ENCODE measurements around the gene PLCZ1.

- TF ChIP-seq, protein P1, sequence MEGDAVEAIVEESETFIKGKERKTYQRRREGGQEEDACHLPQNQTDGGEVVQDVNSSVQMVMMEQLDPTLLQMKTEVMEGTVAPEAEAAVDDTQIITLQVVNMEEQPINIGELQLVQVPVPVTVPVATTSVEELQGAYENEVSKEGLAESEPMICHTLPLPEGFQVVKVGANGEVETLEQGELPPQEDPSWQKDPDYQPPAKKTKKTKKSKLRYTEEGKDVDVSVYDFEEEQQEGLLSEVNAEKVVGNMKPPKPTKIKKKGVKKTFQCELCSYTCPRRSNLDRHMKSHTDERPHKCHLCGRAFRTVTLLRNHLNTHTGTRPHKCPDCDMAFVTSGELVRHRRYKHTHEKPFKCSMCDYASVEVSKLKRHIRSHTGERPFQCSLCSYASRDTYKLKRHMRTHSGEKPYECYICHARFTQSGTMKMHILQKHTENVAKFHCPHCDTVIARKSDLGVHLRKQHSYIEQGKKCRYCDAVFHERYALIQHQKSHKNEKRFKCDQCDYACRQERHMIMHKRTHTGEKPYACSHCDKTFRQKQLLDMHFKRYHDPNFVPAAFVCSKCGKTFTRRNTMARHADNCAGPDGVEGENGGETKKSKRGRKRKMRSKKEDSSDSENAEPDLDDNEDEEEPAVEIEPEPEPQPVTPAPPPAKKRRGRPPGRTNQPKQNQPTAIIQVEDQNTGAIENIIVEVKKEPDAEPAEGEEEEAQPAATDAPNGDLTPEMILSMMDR (IDR thresholded peaks at IDR 0.05), result no peak
- TF ChIP-seq ZFX (IDR thresholded peaks at IDR 0.05; ENCODE audit: borderline replicate concordance), result no peak
These were observed 93.2 kb downstream of the PLCZ1 start for GRCh38 chr12:18644564-18644963.

Measured in 22Rv1 (cell line).